ENCODE data around the gene GLIPR2. TPM values are rescaled to one million over a fixed set of nuclear protein-coding genes. Genes with fewer than 3 reads are reported as not detected.
"Not testable (repeated sequence)": the region's sequence is repeated elsewhere in the genome, so short reads cannot be mapped to it uniquely, and the experiment has no call there.

GLIPR2 gene
- total and polyA plus RNA-seq, 9 donors = 8.3 to 34.6 (median 16.0) TPM

DNA sequence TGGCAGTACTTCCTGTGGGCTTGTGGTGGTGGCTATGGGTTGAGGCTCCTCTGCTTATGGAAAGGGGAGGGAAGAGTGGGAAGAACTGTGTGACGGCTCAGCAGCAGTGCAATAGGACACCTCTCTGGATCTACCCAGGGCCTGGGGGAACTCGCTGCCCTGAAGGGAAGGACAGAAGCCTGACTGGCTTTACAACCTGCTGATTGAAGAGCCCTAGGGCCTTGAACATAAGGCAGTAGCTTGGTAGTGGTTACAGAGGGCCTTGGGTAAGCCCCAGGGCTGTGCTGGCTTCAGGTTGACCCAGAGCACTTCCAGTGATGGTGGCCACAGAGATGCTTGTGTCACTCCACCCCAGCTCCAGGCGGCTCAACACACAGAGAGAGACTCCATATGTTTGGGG lies 38.2 kb downstream of the GLIPR2 start:
- no peaks in the 10 kb centered on the region for H3K4me1 ChIP-seq (ENCODE audit: insufficient read depth)
- TF ChIP-seq POLR2A (IDR thresholded peaks at IDR 0.05) (no peak), EP300 (IDR thresholded peaks at IDR 0.05) (no peak)
- TF ChIP-seq, protein P1, sequence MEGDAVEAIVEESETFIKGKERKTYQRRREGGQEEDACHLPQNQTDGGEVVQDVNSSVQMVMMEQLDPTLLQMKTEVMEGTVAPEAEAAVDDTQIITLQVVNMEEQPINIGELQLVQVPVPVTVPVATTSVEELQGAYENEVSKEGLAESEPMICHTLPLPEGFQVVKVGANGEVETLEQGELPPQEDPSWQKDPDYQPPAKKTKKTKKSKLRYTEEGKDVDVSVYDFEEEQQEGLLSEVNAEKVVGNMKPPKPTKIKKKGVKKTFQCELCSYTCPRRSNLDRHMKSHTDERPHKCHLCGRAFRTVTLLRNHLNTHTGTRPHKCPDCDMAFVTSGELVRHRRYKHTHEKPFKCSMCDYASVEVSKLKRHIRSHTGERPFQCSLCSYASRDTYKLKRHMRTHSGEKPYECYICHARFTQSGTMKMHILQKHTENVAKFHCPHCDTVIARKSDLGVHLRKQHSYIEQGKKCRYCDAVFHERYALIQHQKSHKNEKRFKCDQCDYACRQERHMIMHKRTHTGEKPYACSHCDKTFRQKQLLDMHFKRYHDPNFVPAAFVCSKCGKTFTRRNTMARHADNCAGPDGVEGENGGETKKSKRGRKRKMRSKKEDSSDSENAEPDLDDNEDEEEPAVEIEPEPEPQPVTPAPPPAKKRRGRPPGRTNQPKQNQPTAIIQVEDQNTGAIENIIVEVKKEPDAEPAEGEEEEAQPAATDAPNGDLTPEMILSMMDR (IDR thresholded peaks at IDR 0.05) = no peak
- intact Hi-C loops (cut with DNase I) = loop anchor here in 2 of 4 donors (10.0 kb wide), 3 partner anchors 50 to 220 kb away; partner anchors contain the start of gene OR2S2 (in 1 of the 2)
- no peak overlapping the region for H3K4me3 ChIP-seq
- no peaks in the 10 kb centered on the region for H3K36me3 ChIP-seq
- H3K27me3 ChIP-seq = no peaks in the 10 kb centered on the region
- 72 to 77% (median 75%) methylated on average over 3 of the region's 3 CpGs for WGBS, 3 donors
- no peaks in the 10 kb centered on the region for H3K9me3 ChIP-seq
- peak in 1 of 5 donors; percentile 3 for DNase-seq
- H3K27ac ChIP-seq = no peak overlapping the region

DNA sequence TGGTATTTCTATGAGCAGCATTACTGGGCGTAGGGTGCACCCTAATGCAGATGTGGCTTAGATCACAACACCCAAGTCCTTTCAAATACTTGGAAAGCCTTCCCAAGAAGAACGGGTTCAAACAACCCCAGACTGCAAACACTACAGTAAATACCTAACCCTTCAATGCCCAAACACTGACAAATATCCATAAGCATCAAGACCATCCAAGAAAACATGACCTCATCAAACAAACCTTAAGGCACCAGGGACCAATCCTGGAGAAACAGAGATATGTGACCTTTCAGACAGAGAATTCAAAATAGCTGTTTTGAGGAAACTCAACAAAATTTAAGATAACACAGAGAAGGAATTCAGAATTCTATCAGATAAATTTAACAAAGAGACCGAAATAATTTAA lies 38.7 kb downstream of the GLIPR2 start:
- H3K9me3 ChIP-seq; H3K36me3 ChIP-seq; H3K27ac ChIP-seq; H3K27me3 ChIP-seq; H3K4me1 ChIP-seq (ENCODE audit: insufficient read depth); H3K4me3 ChIP-seq; DNase-seq: not testable (repeated sequence)
- intact Hi-C loops (cut with DNase I) = loop anchor here in 2 of 4 donors (10.0 kb wide), 3 partner anchors 50 to 220 kb away; partner anchors contain the start of gene OR2S2 (in 1 of the 2)
- WGBS, 3 donors = 88 to 92% (median 92%) methylated on average over 3 of the region's 3 CpGs

DNA sequence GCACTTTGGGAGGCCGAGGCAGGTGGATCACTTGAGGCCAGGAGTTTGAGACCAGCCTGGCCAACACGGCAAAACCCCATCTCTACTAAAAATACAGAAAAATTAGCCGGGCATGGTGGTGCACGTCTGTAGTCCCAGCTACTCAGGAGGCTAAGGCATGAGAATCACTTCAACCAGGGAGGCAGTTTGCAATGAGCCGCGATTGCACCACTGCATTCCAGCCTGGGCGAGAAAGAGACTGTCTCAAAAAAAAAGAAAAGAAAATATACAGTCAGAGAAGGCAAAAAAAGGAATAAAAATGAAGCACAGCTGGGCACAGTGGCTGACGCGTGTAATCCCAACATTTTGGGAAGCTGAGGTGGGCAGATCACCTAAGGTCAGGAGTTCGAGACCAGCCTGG lies 40.0 kb downstream of the GLIPR2 start:
- H3K27me3 ChIP-seq; H3K9me3 ChIP-seq; H3K4me1 ChIP-seq (ENCODE audit: insufficient read depth); H3K27ac ChIP-seq; H3K4me3 ChIP-seq; DNase-seq; H3K36me3 ChIP-seq: not testable (repeated sequence)
- intact Hi-C loops (cut with DNase I) = loop anchor here in 2 of 4 donors (10.0 kb wide), 3 partner anchors 52 to 222 kb away; partner anchors contain the start of gene OR2S2 (in 1 of the 2)
- WGBS, 3 donors = 94 to 96% (median 94%) methylated on average over 10 of the region's 10 CpGs

DNA sequence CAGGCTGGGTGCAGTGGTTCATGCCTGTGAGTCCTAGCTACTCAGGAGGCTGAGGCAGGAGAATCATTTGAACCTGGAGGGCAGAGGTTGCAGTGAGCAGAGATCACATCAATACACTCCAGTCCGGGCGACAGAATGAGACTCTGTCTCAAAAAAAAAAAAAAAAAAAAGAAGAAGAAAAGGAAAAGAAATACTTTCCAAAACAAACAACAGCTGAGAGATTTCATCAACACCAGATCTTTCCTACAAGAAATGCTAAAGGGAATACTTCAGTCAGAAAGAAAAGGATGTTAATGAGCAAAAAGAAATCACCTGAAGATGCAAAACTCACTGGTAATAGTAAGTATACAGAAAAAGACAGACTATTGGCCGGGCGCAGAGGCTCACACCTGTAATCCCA lies 41.0 kb downstream of the GLIPR2 start:
- DNase-seq = no peak
- H3K4me3 ChIP-seq = no peak overlapping the region
- no peaks in the 10 kb centered on the region for H3K4me1 ChIP-seq (ENCODE audit: insufficient read depth)
- H3K9me3 ChIP-seq = no peaks in the 10 kb centered on the region
- WGBS, 3 donors = 49 to 67% (median 57%) methylated on average over 4 of the region's 4 CpGs
- intact Hi-C loops (cut with DNase I) = loop anchor here in 2 of 4 donors (10.0 kb wide), 3 partner anchors 53 to 223 kb away; partner anchors contain the start of gene OR2S2 (in 1 of the 2)
- H3K27ac ChIP-seq = no peak overlapping the region
- H3K27me3 ChIP-seq = no peaks in the 10 kb centered on the region
- H3K36me3 ChIP-seq = no peaks in the 10 kb centered on the region
- TF ChIP-seq EP300 (IDR thresholded peaks at IDR 0.05) = no peak
- TF ChIP-seq, protein P1 (IDR thresholded peaks at IDR 0.05) = no peak
- no peak for TF ChIP-seq POLR2A (IDR thresholded peaks at IDR 0.05)

DNA sequence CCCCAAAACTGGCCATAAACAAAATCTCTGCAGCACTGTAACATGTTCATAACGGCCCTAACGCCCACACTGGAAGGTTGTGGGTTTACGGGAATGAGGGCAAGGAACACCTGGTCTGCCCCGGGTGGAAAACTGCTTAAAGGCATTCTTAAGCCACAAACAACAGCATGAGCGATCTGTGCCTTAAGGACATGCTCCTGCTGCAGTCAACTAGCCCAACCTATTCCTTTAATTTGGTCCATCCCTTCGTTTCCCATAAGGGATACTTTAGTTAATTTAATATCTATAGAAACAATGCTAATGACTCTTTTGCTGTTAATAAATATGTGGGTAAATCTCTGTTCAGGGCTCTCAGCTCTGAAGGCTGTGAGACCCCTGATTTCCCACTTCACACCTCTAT lies 43.7 kb downstream of the GLIPR2 start:
- intact Hi-C loops (cut with DNase I); H3K27ac ChIP-seq; H3K4me3 ChIP-seq; H3K27me3 ChIP-seq; DNase-seq; H3K36me3 ChIP-seq; H3K9me3 ChIP-seq; H3K4me1 ChIP-seq (ENCODE audit: insufficient read depth): not testable (repeated sequence)
- 82 to 83% (median 83%) methylated on average over 6 of the region's 6 CpGs for WGBS, 3 donors

DNA sequence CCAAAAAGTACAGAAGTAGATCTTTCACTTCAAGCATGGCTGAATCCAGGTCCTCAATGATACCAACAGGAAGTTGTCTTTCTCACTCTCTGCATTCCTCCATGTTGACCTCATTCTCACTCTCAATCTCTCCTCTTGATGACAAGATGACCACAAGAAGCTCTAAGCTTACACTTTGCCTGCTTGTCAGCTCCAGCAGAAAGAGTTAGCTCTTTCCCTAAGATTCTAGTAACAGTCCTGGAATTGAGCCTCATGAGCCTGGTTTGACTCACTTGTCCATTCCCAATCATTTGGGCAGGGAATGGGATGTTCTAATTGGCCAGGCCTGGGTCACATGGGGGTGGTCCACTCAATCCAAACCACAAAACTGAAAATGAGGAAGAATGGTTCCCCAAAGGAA lies 50.9 kb downstream of the GLIPR2 start:
- DNase-seq = no peak
- Histone ChIP-seq H3K36me3 (no peaks in the 10 kb centered on the region), H3K27me3 (no peaks in the 10 kb centered on the region), H3K4me3 (no peak overlapping the region), H3K27ac (no peak overlapping the region), H3K4me1 (ENCODE audit: insufficient read depth) (peaks cover 7% of the 10 kb centered on the region), H3K9me3 (no peaks in the 10 kb centered on the region)
- intact Hi-C loops (cut with DNase I) = no loop called here
- TF ChIP-seq, protein P1 (IDR thresholded peaks at IDR 0.05) = no peak
- TF ChIP-seq EP300 (IDR thresholded peaks at IDR 0.05) = no peak
- no peak for TF ChIP-seq POLR2A (IDR thresholded peaks at IDR 0.05)

All from ovary (tissue), 9 donors.